ENCODE results near the gene MRPL48. TPM values are rescaled to one million over a fixed set of nuclear protein-coding genes. Genes with fewer than 3 reads are reported as not detected.

Gene MRPL48
- total and polyA plus RNA-seq, 2 of the 8 experiments (the other 6 are each of a cell fraction or from before 2014, with no cell fraction given), result 34.9 to 59.9 TPM

DNA sequence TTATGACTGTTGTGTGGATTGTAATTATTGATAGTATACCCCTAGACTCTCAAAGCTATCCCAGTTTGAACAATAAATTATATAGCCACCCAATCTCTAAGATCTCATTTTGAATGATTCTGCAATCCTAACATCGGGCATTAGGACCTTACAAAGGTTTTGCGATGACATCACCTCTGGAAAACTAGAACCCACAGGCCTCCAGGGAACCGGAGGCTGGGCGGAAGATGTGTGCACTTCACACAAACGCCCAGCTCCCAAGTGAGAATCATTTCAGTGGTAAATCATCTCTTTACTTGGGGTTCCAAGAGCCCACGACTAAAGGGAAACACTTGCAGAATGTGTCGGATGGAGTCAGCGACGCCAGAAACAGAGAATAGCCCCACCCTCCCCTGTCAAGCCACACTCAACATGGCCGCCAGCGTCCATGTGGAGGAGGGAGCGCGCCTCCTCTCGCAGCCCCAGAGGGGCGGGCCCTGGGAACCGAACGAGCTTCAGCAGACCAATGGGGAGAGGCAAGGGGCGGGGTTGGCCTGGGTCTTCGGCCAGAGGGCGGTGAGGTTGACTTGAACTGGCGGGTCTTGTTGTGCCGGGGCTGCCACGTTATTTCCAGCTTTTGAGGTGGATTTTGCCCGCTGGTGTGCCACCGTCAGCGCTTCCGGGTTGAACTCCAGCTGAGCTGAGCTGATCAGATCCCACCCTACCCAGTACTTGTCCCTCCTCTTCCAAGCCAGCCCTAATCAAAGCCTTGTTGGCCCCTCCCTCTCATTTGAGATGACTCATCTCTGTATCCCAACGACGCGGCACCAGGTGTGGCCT, 8.4 kb upstream of the MRPL48 start (continued):
- TF ChIP-seq HDAC2 (IDR thresholded peaks at IDR 0.05; ENCODE audit: borderline replicate concordance in 1 of 2, low read depth in 2 of 2, low read length in 2 of 2), result no peak
- TF ChIP-seq SIX5 (IDR thresholded peaks at IDR 0.05; ENCODE audit: low read depth, low read length), result peak; percentile 34; the same call in 1 of the 2 replicates
- TF ChIP-seq KDM4A (IDR thresholded peaks at IDR 0.05; ENCODE audit: low read depth, low read length, severe bottlenecking), result peak; percentile 36
- TF ChIP-seq, protein P1, sequence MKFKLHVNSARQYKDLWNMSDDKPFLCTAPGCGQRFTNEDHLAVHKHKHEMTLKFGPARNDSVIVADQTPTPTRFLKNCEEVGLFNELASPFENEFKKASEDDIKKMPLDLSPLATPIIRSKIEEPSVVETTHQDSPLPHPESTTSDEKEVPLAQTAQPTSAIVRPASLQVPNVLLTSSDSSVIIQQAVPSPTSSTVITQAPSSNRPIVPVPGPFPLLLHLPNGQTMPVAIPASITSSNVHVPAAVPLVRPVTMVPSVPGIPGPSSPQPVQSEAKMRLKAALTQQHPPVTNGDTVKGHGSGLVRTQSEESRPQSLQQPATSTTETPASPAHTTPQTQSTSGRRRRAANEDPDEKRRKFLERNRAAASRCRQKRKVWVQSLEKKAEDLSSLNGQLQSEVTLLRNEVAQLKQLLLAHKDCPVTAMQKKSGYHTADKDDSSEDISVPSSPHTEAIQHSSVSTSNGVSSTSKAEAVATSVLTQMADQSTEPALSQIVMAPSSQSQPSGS (IDR thresholded peaks at IDR 0.05; ENCODE audit: low read length), result peak; percentile 100
- no peak for TF ChIP-seq BCL11A (IDR thresholded peaks at IDR 0.05; ENCODE audit: low read depth in 2 of 2, low read length in 2 of 2)
- peak; percentile 93 for TF ChIP-seq SAP30 (IDR thresholded peaks at IDR 0.05; ENCODE audit: insufficient read depth, insufficient replicate concordance, low read length)
- peak; percentile 48; the same call in 1 of the 2 replicates for TF ChIP-seq CHD1 (IDR thresholded peaks at IDR 0.05; ENCODE audit: low read depth, low read length)
- peak; percentile 80; the same call in 1 of the 2 replicates for TF ChIP-seq TCF12 (IDR thresholded peaks at IDR 0.05; ENCODE audit: low read depth, low read length)
- TF ChIP-seq EGR1 (IDR thresholded peaks at IDR 0.05; ENCODE audit: borderline replicate concordance, low read depth, low read length), result no peak
- TF ChIP-seq CHD2 (IDR thresholded peaks at IDR 0.05; ENCODE audit: low read length), result peak; percentile 64
